ENCODE results near the gene UBE2Z. TPM values are rescaled to one million over a fixed set of nuclear protein-coding genes. Genes with fewer than 3 reads are reported as not detected.
A peak's percentile ranks its signal among the peaks of the same experiment; 100 is the strongest.

UBE2Z gene
- total RNA-seq, 1 donor from 2014 or later = 65.0 TPM

GRCh38 chr17:48912476-48912875 lies 4.3 kb downstream of the UBE2Z start:
- H3K36me3 ChIP-seq = peaks cover 58% of the 10 kb centered on the region
- ATAC-seq = no peak
- no peak for DNase-seq
- no peaks in the 10 kb centered on the region for H3K27me3 ChIP-seq (ENCODE audit: low read depth)
- H3K4me3 ChIP-seq = no peak overlapping the region
- peaks cover 38% of the 10 kb centered on the region for H3K4me1 ChIP-seq
- H3K27ac ChIP-seq = no peak overlapping the region
- no peak for TF ChIP-seq CTCF (IDR thresholded peaks at IDR 0.05)
- no peaks in the 10 kb centered on the region for H3K9me3 ChIP-seq
- intact Hi-C loops (cut with DNase I) = no loop called here

- Histone ChIP-seq H3K4me3 (no peak overlapping the region), H3K4me1 (peaks cover 23% of the 10 kb centered on the region), H3K27me3 (ENCODE audit: low read depth) (no peaks in the 10 kb centered on the region), H3K36me3 (peaks cover 86% of the 10 kb centered on the region), H3K27ac (no peak overlapping the region), H3K9me3 (no peaks in the 10 kb centered on the region)
- no peak for TF ChIP-seq CTCF (IDR thresholded peaks at IDR 0.05)
- peak; percentile 86 to 88 for ATAC-seq
- DNase-seq = no peak
- intact Hi-C loops (cut with DNase I) = no loop called here
Observed at GRCh38 chr17:48915459-48916282, 7.5 kb downstream of the UBE2Z start.

GRCh38 chr17:48925251-48925990 lies 17.2 kb downstream of the UBE2Z start:
- no peak for ATAC-seq
- H3K27ac ChIP-seq = no peak overlapping the region
- H3K9me3 ChIP-seq = no peaks in the 10 kb centered on the region
- H3K4me1 ChIP-seq = no peaks in the 10 kb centered on the region
- DNase-seq = no peak
- H3K27me3 ChIP-seq (ENCODE audit: low read depth) = no peaks in the 10 kb centered on the region
- H3K4me3 ChIP-seq = no peak overlapping the region
- intact Hi-C loops (cut with DNase I) = no loop called here
- no peak for TF ChIP-seq CTCF (IDR thresholded peaks at IDR 0.05)
- H3K36me3 ChIP-seq = peaks cover 100% of the 10 kb centered on the region

GRCh38 chr17:48925991-48926342 lies 17.8 kb downstream of the UBE2Z start:
- DNase-seq = no peak
- H3K4me1 ChIP-seq = no peaks in the 10 kb centered on the region
- TF ChIP-seq CTCF (IDR thresholded peaks at IDR 0.05) = no peak
- H3K27ac ChIP-seq = no peak overlapping the region
- peak in 1 of 2 donors; percentile 41 for ATAC-seq
- H3K27me3 ChIP-seq (ENCODE audit: low read depth) = no peaks in the 10 kb centered on the region
- intact Hi-C loops (cut with DNase I) = no loop called here
- no peaks in the 10 kb centered on the region for H3K9me3 ChIP-seq
- peaks cover 100% of the 10 kb centered on the region for H3K36me3 ChIP-seq
- H3K4me3 ChIP-seq = no peak overlapping the region

- H3K36me3 ChIP-seq = peaks cover 100% of the 10 kb centered on the region
Observed at GRCh38 chr17:48927978-48928745, 20.0 kb downstream of the UBE2Z start.

More at GRCh38 chr17:48927978-48928745, 20.0 kb downstream of the UBE2Z start:
- Histone ChIP-seq H3K4me1 (no peaks in the 10 kb centered on the region), H3K27ac (no peak overlapping the region), H3K27me3 (ENCODE audit: low read depth) (no peaks in the 10 kb centered on the region), H3K4me3 (no peak overlapping the region), H3K9me3 (no peaks in the 10 kb centered on the region)
- DNase-seq = no peak
- intact Hi-C loops (cut with DNase I) = no loop called here
- TF ChIP-seq CTCF (IDR thresholded peaks at IDR 0.05) = no peak
- ATAC-seq = no peak
